Stimulated activated CD4-positive, alpha-beta T cell treated with anti-CD3 and anti-CD28 coated beads, Interleukin-4, amount 100 ng/mL, for 1 hour (primary cell): ENCODE results near the gene RDX.
"Not testable (repeated sequence)": the region's sequence is repeated elsewhere in the genome, so short reads cannot be mapped to it uniquely, and the experiment has no call there.

Experiments used
- DNase-seq: peaks from one replicate; pipeline ENCODE4 v3.0.0-alpha.2; 2020

The RDX gene

GRCh38 chr11:110269996-110270395 is 26.4 kb downstream of the RDX start:
- DNase-seq, result no peak

- DNase-seq, result no peak
Measured at GRCh38 chr11:110268441-110268840, 28.0 kb downstream of the RDX start.

GRCh38 chr11:110262072-110262403 is 34.4 kb downstream of the RDX start:
- DNase-seq, result no peak

GRCh38 chr11:110261195-110262071 is 35.0 kb downstream of the RDX start:
- no peak for DNase-seq

- no peak for DNase-seq
Measured at GRCh38 chr11:110253525-110253924, 42.9 kb downstream of the RDX start.

GRCh38 chr11:110251836-110252235 is 44.6 kb downstream of the RDX start:
- DNase-seq, result no peak

- DNase-seq, result no peak
Measured at GRCh38 chr11:110250168-110250567, 46.2 kb downstream of the RDX start.

GRCh38 chr11:110249766-110250165 is 46.6 kb downstream of the RDX start:
- no peak for DNase-seq

GRCh38 chr11:110249066-110249465 is 47.3 kb downstream of the RDX start:
- no peak for DNase-seq

- DNase-seq, result no peak
Measured at GRCh38 chr11:110243791-110244190, 52.6 kb downstream of the RDX start.

GRCh38 chr11:110242746-110243145 is 53.7 kb downstream of the RDX start:
- no peak for DNase-seq

- no peak for DNase-seq
Measured at GRCh38 chr11:110242188-110242587, 54.2 kb downstream of the RDX start.

GRCh38 chr11:110235966-110236365 is 60.4 kb downstream of the RDX start:
- no peak for DNase-seq

- DNase-seq, result no peak
Measured at GRCh38 chr11:110230377-110230776, 66.0 kb downstream of the RDX start.

GRCh38 chr11:110219006-110219785 is 77.2 kb downstream of the RDX start:
- no peak for DNase-seq

GRCh38 chr11:110217936-110218335 is 78.5 kb downstream of the RDX start:
- DNase-seq, result no peak

- DNase-seq, result no peak
Measured at GRCh38 chr11:110217223-110217877, 79.1 kb downstream of the RDX start.

- DNase-seq, result not testable (repeated sequence)
Measured at GRCh38 chr11:110209313-110209694, 87.1 kb downstream of the RDX start.

GRCh38 chr11:110208678-110209312 is 87.6 kb downstream of the RDX start:
- peak; percentile 8 for DNase-seq

GRCh38 chr11:110207123-110207522 is 89.3 kb downstream of the RDX start:
- DNase-seq, result no peak

- DNase-seq, result no peak
Measured at GRCh38 chr11:110200836-110201235, 95.6 kb downstream of the RDX start.

GRCh38 chr11:110200241-110200640 is 96.2 kb downstream of the RDX start:
- DNase-seq, result no peak
